ENCODE results near the gene CMTR1. TPM values are rescaled to one million over a fixed set of nuclear protein-coding genes. Genes with fewer than 3 reads are reported as not detected.
"Not testable (repeated sequence)": the region's sequence is repeated elsewhere in the genome, so short reads cannot be mapped to it uniquely, and the experiment has no call there.

Gene CMTR1
- total and polyA plus RNA-seq, 11 donors = 16.3 to 40.7 (median 28.4) TPM

GRCh38 chr6:37496951-37497885, 64.2 kb downstream of the CMTR1 start:
- intact Hi-C loops (cut with DNase I) = loop anchor here in 1 of 10 donors (5.0 kb wide), 1 partner anchor 65 kb away; the partner anchor contains the start of gene CMTR1
- 88 to 91% (median 89%) methylated on average over 13 of the region's 13 CpGs for WGBS, 4 donors
- Histone ChIP-seq H3K27me3 (no peaks in the 10 kb centered on the region), H3K9me3 (no peaks in the 10 kb centered on the region), H3K4me3 (no peak overlapping the region), H3K27ac (no peak overlapping the region), H3K4me1 (peaks cover 0 to 17% (median 6%) of the 10 kb centered on the region in 12 donors), H3K36me3 (no peaks in the 10 kb centered on the region)
- ATAC-seq = no peak
- no peak for TF ChIP-seq POLR2A (IDR thresholded peaks at IDR 0.05)
- TF ChIP-seq CTCF (IDR thresholded peaks at IDR 0.05) = no peak
- no peak for DNase-seq

- Histone ChIP-seq H3K27ac (peak within 1 kb of the TSS in 7 of 12 donors; percentile 21 to 66 (median 53)), H3K9me3 (no peaks in the 10 kb centered on the region), H3K4me1 (peaks cover 0 to 28% (median 6%) of the 10 kb centered on the region in 12 donors), H3K36me3 (no peaks in the 10 kb centered on the region), H3K27me3 (no peaks in the 10 kb centered on the region), H3K4me3 (peak within 1 kb of the TSS; percentile 32 to 77 (median 68))
- intact Hi-C loops (cut with DNase I) = loop anchor here in 1 of 10 donors (5.0 kb wide), 1 partner anchor 67 kb away; the partner anchor contains the start of gene CMTR1
- WGBS, 4 donors = 1 to 3% (median 2%) methylated on average over 32 to 38 of the region's 38 CpGs
- peak in 1 of 2 donors; percentile 19 for TF ChIP-seq POLR2A (IDR thresholded peaks at IDR 0.05)
- no peak for TF ChIP-seq CTCF (IDR thresholded peaks at IDR 0.05)
- peak; percentile 98 to 99 (median 99) for ATAC-seq
- peak; percentile 93 to 97 (median 96) for DNase-seq
Measured at GRCh38 chr6:37499433-37500293, 66.6 kb downstream of the CMTR1 start, which contains the start of gene CCDC167. CCDC167 (minus strand) TSS chr6:37499893; CDS start chr6:37499863, 30 bp downstream.

DNA sequence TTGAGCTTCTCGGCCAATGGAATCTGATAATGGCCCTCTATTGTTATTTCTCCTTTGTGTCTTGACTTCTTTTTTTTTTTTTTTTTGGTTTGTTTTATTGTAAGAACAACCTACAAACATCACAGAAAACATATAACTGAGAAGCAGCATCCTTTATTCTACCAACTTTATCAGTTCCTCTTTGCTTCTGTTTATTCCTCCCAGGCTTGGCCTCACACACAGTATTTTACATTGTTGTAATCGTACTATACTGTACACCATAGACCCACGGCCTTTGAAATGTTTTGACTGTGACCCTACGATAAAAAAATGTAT, 67.2 kb downstream of the CMTR1 start:
- Histone ChIP-seq H3K9me3 (no peaks in the 10 kb centered on the region), H3K27ac (no peak overlapping the region)
- ATAC-seq = no peak

DNA sequence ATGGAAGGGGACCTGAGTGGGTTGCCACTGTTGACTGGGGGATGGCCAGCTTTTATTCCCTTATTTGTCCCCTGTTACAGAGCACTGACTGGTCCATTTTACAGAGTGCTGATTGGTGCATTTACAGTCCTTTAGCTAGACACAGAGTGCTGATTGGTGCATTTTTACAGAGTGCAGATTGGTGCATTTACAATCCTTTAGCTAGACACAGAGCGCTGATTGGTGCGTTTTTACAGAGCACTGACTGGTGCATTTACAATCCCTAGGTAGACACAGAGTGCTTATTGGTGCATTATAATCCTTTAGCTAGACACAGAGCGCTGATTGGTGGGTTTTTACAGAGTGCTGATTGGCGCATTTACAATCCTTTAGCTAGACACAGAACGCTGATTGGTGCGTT, 67.9 kb downstream of the CMTR1 start:
- H3K27ac ChIP-seq; H3K36me3 ChIP-seq; H3K9me3 ChIP-seq; H3K4me3 ChIP-seq; DNase-seq; ATAC-seq; H3K27me3 ChIP-seq; intact Hi-C loops (cut with DNase I): not testable (repeated sequence)
- H3K4me1 ChIP-seq = peaks cover 0 to 28% (median 6%) of the 10 kb centered on the region in 12 donors
- WGBS, 4 donors = 94 to 98% (median 97%) methylated on average over 6 of the region's 6 CpGs

More for the DNA sequence above, 67.2 kb downstream of the CMTR1 start:
- no peak for DNase-seq
- 68 to 71% (median 69%) methylated on average over 4 of the region's 4 CpGs for WGBS, 4 donors
- Histone ChIP-seq H3K27me3 (no peaks in the 10 kb centered on the region), H3K36me3 (no peaks in the 10 kb centered on the region), H3K4me1 (peaks cover 0 to 28% (median 6%) of the 10 kb centered on the region in 12 donors), H3K4me3 (peak overlapping the region in 11 of 12 donors; percentile 61 to 77 (median 69))
- intact Hi-C loops (cut with DNase I) = no loop called here
- TF ChIP-seq CTCF (IDR thresholded peaks at IDR 0.05) (no peak), POLR2A (IDR thresholded peaks at IDR 0.05) (no peak)
